Stimulated activated CD4-positive, alpha-beta T cell treated with anti-CD3 and anti-CD28 coated beads, Interleukin-1b, Interleukin-23, amount 100 ng/mL, for 24 hours (primary cell): ENCODE results near the gene ITPR2.
"Not testable (repeated sequence)": the region's sequence is repeated elsewhere in the genome, so short reads cannot be mapped to it uniquely, and the experiment has no call there.

Experiments
- DNase-seq, 4 experiments: peaks; one replicate each; pipeline ENCODE4 v3.0.0-alpha.2; 2020; ENCODE audit warnings: low read depth in 4 of 4, low spot score in 1 of 4

ITPR2 gene

DNA sequence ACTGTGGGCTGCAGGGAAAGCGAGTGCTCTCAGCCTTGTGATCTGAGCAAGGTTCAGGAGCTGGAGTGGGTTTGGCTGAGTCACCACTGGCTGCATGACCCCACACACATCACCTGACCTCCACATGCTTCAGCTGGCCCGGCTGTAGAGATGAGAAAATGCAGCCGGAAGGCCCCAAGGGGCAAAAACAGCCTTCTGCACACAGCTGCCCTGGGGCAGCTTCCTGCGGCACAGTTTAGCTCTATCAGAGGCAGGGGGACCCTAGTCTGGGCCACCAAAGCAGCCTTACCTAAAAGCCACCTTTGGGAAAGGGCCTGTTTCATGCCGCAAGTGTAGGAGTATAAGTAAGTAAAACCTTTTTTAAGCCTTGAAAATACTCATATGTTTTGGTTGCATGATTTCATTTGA lies 514.3 kb downstream of the ITPR2 start:
- no peak for DNase-seq

DNA sequence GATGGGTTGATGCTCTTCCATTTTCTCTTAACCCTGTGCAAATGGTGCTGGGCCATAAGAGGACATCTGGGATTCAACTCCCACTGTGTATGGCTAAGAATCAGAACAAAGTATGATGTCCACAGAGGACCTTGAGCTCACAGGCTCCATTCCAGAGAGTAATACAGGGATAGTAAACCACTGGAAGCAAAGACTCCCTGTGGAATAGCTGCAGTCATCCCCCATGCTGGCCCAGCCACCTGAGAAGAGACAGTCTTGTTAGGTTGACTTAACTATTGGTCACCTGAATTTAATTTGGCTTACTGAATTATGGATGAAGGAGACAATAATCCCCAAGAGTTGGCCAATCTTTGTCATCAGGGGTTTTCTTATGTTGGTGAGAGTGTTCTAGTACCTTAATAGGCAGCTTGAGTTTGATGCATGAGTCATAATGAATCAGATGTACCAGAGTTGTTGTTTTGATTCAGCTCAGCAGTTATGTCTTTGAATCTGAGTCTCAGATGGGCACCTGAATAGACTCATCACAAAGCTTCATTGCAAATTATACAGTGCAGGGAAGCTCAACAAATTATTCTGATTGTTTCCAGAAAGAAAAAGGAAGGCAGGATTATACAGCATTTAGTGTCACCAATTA lies 514.9 kb downstream of the ITPR2 start:
- DNase-seq, result no peak

DNA sequence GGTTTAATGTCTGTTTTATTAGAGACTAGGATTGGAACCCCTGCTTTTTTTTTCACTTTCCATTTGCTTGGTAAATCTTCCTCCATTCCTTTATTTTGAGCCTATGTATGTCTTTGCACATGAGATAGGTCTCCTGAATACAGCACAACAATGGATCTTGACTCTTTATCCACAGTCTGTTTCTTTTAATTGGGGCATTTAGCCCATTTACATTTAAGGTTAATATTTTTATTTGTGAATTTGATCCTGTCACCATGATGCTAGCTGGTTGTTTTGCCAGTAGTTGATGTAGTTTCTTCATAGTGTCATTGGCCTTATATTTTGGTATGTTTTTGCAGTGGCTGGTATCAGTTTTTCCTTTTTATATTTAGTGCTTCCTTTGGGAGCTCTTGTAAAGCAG lies 518.9 kb downstream of the ITPR2 start:
- DNase-seq, result not testable (repeated sequence)

DNA sequence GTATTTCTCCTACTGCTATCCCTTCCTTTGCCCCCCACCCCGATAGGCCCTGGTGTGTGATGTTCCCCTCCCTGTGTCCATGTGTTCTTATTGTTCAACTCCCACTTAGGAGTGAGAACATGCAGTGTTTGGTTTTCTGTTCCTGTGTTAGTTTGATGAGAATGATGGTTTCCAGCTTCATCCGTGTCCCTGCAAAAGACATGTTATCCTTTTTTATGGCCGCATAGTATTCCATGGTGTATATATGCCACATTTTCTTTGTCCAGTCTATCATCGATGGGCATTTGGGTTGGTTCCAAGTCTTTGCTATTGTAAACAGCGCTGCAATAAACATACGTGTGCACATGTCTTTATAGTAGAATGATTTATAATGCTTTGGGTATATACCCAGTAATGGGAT lies 522.5 kb downstream of the ITPR2 start:
- DNase-seq, result not testable (repeated sequence)

DNA sequence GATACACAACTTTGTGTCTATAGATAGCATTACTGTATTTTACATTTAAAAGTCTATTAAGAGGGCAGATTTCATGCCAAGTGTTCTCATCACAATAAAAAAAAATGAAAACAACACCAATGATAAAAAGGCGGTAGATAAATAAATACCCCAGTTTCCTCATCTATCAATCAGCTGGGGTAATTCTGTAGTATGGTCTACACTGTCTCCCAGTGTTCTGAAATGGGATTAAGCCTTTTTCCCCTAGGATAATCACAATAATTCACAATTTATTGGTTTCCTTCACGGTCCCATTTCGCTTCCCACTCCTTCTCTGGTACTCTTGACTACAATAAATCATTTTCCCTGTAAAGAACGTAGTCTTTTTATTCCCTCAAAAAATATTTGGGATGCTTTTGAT lies 523.4 kb downstream of the ITPR2 start:
- no peak for DNase-seq

DNA sequence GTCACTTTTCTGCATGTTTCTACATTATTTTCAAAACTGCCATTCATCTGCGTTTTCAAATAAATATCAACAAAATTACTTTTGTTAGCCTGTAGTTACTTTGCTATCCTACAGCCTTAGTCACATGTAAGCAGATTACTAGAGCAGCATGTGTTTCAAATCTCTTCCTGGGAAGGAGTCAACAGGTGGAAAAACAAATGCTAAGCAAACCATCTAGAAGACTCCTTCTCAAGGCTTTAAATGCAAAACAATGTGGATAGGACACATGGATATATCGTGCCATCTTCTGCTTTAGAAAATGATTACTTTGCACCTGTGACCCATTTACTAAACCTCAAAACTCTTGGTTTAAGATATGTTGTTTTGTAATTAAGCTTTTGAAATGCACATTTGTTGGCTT lies 528.7 kb downstream of the ITPR2 start:
- no peak for DNase-seq

DNA sequence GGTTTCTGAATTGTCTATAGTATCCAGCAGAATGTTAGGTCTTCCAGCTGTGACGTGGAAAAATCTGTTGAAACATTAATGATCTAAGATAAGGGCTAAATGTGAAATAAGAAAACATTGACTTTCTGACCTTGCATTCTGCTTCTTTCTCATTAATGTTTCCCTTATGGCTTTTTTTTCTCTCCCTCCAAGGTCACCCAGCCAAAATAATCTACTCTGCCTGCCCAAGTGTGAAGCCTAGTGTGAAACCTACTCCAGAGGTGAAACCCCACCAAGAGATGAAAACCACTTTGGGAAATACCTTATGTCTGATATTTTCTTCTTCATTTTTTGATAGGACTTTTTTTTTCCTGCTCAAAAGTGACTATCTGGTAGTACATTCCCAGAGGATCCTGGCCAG lies 529.6 kb downstream of the ITPR2 start:
- DNase-seq, result no peak

DNA sequence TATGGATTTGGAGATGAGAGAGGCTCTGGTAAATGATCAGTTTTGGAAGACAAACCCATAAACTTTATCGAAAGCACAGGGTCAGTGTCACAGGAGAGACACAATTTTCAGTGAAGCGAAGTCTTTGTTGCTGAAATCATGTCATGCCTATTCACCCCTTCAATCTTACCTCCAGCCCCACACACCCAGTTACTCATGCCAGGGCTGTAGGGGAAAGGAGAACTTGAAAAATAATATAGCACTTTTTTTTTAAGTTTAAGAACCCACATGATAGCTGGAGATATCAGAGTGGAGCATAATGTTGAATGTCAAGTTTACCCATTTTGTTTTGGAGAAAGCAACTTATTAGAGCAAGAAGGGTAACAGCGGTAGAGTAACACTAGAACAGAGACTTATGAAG lies 530.2 kb downstream of the ITPR2 start:
- no peak for DNase-seq

DNA sequence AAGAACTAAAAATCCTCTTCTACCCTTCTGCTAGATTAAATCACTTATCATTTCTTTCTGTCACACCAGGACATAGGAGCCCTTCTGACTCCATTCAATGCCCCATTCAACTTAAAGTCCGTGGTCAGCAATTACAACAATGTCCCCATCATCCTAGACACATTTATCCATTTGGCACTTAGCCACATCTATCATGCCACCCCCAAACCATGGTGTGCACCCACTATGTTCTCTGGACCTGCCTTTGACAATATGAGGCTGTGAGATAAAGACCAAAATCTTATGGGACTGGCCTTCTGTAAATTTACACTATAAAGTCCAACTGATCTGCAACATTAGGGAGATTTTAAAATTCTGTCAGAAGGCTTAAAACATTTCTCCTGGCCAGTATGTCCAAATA lies 533.2 kb downstream of the ITPR2 start:
- DNase-seq, result no peak

DNA sequence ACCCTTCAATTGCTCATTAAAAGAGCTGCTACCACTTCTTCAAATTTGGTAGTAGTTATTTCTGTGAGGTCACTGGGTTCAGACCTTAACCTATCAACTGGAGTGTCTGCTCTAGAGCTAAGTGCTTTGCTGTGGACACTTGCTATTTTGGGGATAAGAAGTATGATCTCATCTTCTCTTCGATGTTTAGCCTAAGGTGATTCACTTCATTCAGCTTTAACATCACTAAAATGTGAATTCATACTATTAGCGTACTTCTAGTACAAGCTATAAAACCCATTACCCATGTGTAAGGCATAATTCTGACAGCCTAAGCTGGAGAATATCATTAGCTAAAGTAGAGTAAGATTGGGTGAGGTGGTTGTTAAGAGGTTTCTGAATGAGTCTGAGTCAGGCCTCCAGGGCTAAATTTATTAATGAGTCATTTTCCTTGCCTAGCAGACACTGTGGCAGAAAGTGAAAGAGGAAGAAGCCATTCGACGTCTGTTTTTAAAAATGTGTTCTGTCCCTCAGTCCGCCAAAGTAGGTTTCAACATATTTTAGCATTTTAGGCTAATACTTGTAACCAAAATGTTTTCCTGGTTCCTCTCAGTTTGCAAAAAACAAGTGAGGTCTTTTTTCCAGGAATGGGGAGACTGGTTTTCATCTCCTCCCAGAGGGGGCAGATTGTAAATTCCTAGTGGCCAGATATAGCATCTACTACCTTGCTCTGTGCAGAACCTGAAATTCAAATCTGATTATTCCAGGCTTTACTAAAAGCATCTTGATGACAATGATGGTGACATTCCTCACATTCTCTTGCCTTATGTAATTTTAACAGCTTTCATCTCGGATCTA lies 534.0 kb downstream of the ITPR2 start:
- no peak for DNase-seq

DNA sequence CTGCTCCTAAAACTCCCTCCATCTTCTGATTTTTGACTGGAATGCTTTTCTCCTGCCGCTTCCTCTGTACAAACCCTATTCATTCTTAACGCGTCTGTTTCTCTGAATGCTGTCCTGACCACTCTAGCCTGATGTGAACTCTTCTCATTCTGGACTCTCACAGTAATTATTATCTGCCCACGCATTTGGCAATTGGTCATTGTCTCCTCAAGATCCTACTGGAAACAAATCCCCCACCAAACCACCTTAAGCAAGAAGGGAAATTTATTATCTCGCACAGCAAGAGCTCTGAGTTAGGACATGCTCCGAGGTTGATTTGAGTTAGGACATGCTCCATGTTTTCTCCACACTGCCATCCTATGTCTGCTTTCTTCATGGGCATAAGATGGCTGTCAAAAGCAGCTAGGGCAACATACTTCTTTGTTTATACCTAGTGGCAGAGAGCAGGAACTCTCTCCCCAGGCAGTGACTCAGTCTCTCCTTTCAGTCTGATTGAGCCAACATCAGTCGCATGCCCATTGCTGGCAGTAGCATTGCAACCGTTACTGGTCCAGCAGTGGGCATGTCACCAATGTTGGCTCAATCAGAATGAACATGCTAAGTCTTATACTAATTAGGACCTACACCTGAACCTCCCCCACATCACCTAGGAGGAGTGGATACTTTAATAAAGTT lies 535.5 kb downstream of the ITPR2 start:
- no peak for DNase-seq

DNA sequence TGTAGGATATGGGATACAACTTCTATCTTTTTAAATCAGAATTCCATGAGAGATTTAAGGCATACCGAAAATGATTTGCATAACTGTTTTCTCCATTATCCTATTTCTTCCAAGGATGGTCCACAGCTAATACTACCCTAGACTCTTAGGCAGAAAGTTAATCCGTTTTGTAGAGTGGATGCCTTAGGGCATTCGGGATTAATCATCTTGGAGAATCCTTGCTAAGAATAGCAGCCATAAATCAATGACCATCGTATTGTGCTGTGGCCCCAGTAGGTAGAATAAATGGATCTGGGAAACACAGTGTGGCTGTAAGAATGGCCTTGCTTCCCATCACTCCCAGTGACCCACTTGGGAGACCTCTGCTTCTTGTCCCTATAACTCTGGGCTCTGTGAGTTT lies 538.0 kb downstream of the ITPR2 start:
- no peak for DNase-seq

DNA sequence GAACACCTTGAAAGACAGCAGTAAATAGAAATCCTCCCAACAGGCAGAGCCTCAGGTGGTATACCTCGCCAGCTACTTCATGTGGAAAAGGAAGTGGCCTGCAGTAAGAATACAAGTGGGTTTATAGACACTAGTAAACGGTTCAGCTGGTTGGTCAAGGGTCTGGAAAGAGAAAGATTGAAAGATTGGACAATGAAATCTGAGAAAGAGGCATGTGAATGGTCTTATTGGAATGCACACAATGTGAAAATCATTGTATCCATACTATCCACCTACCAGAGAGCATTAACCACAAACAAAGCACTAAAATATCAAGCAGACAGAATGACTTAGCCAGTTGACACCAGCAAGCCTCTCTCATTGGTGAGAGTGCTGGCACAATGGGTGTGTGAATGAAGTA lies 539.4 kb downstream of the ITPR2 start:
- DNase-seq, result no peak

DNA sequence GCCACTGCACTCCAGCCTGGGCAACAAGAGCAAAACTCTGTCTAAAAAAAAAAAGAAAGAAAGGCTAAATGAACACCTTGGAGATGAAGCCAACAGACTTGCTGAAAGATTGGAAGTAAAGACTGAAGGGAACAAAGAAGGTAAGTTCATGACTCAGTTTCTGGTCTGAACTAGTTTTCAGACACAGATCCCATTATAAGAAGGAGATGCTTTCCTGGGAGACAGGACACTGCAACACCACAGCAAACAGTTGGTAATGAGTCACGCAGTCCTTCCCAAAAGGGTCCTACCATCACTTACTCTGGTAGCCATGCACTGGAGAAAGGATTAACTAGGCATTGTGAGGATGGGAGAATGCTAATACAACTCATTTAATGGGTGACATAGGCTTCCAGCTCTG lies 540.4 kb downstream of the ITPR2 start:
- DNase-seq, result no peak

DNA sequence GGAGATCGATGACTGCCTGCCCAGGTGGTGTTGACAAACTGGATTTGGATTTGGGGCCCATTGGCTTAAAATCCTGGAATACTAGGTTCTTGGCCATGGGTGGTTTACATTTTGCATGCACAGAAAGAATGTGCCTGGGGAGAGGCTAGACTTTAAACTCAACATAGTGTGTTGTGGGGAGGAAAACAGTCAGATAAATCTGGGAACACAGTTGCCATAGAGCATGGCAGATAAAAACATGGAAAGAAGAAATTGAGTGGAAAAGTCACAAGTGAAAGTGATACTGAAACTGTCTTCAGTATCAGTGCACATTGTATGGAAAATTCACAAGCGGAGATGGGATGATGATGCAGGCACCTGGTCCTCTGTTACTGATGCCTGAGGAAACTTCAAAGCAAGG lies 542.4 kb downstream of the ITPR2 start:
- DNase-seq, result no peak

DNA sequence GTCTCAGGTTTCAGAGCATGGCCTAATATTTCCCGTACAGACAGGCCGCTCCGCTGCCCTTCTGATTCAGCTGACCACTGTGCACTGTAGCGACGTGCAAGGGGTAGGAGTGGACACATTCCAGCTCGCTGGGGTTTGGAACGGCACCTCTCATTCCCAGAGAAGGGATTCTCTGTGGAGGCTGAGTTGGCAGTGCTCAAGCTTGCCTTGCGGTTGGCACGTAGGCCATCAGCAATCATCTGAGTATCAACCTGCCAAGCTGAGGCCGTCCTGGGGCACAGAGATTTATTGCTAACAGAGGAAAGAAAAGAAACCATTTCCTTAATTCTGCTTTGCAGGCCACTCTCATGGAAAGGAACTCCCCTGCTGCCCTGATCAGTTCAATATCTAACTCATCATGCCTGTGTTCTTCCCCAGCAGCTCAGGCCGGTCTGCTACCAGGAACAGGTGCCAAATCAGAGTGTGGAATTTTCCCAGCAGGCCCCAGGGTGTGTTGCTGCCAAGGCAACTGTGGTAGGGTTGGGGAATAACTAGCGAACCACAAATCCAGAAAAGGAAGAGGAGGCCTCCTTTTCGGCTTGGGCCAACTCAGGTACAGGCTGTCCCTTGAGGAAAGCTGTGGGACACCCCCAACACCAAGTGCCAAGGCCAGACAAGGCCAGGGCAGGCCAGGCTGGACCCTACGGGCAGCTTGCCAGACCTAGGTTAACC lies 545.2 kb downstream of the ITPR2 start:
- no peak for DNase-seq
